Activated naive CD8-positive, alpha-beta T cell (primary cell): Measurements from ENCODE around the gene ZCWPW2.
A peak's percentile ranks its signal among the peaks of the same experiment; 100 is the strongest.

ENCODE experiments used
- H3K27ac Mint-ChIP-seq: one replicate; pipeline ENCODE4 v1.8.0; 2021; ENCODE audit warnings: mixed read lengths
- H3K27me3 Mint-ChIP-seq: one replicate; pipeline ENCODE4 v1.8.0; 2021; ENCODE audit warnings: mixed read lengths
- H3K36me3 Mint-ChIP-seq: one replicate; pipeline ENCODE4 v1.8.0; 2021; ENCODE audit warnings: mixed read lengths
- H3K4me1 Mint-ChIP-seq: one replicate; pipeline ENCODE4 v1.8.0; 2021; ENCODE audit warnings: low read depth, mixed read lengths
- H3K4me3 Mint-ChIP-seq: one replicate; pipeline ENCODE4 v1.8.0; 2021; ENCODE audit warnings: mild to moderate bottlenecking, mixed read lengths
- H3K9me3 Mint-ChIP-seq: one replicate; pipeline ENCODE4 v1.8.0; 2021; ENCODE audit warnings: low read depth, mixed read lengths

The ZCWPW2 gene

DNA sequence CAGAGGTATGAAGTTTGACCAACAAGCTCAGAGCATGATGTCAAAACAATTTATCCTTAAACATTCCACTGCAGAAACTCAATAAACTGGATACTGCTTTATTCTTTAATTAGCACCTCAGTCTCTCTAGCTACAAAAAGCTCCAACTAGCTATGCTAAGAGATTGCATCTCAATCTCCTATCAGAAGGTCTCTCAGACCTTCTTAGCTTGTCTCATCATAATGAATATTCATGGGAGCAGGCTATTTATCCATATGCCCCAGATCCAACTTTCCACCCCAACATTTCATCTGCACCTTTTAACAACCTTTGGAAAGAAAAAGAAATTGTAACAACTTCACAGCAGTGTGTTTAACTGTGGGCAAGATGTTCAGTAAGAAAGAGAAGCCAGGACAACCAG lies 11.3 kb upstream of the ZCWPW2 start:
- Mint-ChIP-seq H3K27ac (no peak overlapping the region), H3K4me3 (no peak overlapping the region), H3K36me3 (peaks cover 7% of the 10 kb centered on the region), H3K27me3 (no peaks in the 10 kb centered on the region), H3K9me3 (no peaks in the 10 kb centered on the region), H3K4me1 (peaks cover 16% of the 10 kb centered on the region)

DNA sequence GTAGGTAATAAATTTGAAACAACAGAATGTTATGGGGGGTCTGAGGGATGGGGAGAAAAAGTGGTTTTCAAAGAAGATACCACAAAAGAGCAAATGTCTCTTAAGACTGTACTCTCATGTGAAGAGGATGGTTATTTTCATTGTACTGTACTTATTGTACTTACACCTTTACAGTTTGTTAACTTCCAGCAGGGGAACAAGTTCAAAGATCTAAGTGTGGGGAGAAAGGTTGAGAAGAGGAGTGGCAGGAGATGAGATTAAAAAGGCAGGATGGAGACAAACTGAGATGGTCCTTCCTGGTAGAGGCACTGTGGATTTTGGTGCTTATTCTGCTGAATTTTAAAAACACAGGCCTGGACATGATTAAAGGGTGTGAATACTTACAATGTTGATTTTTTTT lies 5.4 kb upstream of the ZCWPW2 start:
- Mint-ChIP-seq H3K27ac (peak overlapping the region; percentile 23), H3K27me3 (no peaks in the 10 kb centered on the region), H3K9me3 (no peaks in the 10 kb centered on the region), H3K36me3 (peaks cover 3% of the 10 kb centered on the region), H3K4me1 (peaks cover 52% of the 10 kb centered on the region), H3K4me3 (no peak overlapping the region)

DNA sequence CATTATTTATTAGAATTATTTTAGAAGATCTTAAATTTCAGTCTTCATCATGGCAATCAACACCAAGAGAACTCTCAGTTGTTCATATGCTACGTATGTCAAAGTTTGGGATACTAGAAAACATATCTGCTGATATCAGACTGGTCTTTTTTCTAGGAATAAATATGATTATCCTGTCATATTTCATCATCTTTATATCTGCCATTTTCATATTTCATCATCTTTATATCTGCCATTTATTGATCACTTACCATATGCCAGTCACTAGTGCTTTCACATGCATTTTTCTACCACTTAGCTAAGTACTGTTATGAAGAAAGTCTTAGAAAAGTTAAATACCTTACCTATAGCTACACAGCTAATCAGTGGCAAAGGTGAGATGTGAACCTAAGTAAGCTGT lies 2.8 kb upstream of the ZCWPW2 start:
- no peak overlapping the region for H3K27ac Mint-ChIP-seq

DNA sequence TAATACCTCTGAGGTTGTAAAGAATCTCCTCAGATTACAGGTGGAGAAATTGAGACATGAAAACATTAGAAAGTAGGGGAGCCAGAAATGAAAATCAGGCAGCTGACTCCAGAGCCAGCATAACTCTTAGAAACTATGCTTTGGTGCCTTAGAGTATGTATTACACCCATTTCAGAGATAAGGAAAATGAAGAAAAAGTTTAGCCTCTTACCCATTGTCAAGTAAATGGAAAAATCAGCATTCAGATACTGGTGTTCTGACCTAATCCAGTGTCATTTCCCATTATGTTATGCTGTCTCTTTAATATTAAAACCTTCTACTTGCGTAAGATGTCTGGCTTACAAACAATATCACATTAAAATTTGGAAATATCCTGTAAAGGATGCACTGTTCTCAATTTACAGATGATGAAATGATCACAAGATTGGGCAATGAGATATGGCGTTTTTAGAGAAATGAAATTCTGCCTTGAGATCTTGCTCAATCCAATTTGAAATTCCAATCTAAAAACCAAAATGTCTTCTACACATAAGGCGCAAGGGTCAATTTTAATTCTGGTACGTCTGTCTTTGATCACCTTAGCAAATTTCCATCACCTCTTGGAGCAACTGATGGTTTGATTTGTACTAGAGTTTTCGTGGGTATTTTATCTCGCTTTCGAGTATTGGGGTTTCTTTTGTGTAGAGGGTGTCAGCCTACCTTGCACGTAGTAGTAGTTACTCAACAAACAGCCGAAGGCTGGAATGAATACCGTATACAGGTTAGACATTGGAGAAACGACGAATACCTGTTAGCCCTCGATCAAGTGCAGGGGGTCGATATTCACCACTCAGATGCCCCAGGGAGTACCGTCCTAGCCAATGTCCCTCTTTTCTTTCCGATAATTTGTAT lies 902 bp upstream of the ZCWPW2 start:
- H3K27ac Mint-ChIP-seq, result peak overlapping the region; percentile 87
- H3K27me3 Mint-ChIP-seq, result no peaks in the 10 kb centered on the region
- peak overlapping the region; percentile 92 for H3K4me3 Mint-ChIP-seq
- H3K4me1 Mint-ChIP-seq, result peaks cover 57% of the 10 kb centered on the region
- H3K9me3 Mint-ChIP-seq, result peaks cover 3% of the 10 kb centered on the region
- H3K36me3 Mint-ChIP-seq, result peaks cover 8% of the 10 kb centered on the region

More for the DNA sequence above, 2.8 kb upstream of the ZCWPW2 start:
- Mint-ChIP-seq H3K27me3 (no peaks in the 10 kb centered on the region), H3K4me3 (peak overlapping the region; percentile 21), H3K9me3 (no peaks in the 10 kb centered on the region), H3K36me3 (no peaks in the 10 kb centered on the region), H3K4me1 (peaks cover 63% of the 10 kb centered on the region)

DNA sequence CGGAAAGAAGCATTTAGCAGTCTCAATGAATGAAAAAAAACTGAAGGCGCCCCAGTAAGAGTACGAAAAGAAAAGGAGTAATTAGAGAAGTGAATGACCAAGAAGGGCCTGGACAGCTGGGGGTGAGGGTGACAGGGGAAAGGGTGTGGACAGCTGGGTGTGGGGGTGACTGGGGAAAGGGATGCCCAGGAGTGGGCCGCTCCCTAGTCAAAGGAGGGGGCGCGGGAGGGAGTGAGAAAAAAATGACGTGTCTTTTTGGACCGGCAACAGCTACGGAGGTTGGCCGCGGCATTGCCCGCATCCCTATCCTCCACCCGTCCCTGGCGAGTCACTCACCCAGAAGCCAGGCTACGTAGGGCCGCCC lies 274 bp upstream of the ZCWPW2 start:
- Mint-ChIP-seq H3K4me3 (peak overlapping the region; percentile 92), H3K4me1 (peaks cover 51% of the 10 kb centered on the region), H3K9me3 (peaks cover 3% of the 10 kb centered on the region)

DNA sequence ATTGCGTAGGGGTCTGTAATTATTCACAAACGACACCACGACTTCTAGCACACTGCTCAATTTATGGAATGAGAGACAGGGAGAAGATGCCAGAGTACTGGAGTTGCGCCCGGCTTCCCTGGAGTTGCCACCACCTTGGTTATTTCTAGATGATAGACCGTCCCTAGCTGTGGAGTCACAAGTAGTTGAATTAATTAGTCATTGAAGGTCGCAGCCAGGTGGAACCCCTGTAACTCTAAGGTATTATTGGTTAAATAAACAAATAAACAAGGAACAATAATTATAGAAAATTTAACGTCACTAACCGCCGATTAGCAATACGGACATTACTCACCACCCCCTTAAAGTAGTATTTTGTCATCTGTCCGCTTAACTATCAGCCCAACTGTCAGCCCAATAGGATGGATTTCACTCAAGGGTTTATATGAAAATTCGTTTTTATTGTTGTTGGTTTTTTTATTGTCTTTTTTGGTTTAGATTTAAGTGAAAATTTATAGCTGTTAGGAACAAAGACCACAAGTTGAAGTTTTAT lies 1.0 kb downstream of the ZCWPW2 start:
- Mint-ChIP-seq H3K4me3 (peak overlapping the region; percentile 92), H3K27me3 (no peaks in the 10 kb centered on the region), H3K9me3 (peaks cover 7% of the 10 kb centered on the region), H3K4me1 (peaks cover 44% of the 10 kb centered on the region), H3K27ac (peak overlapping the region; percentile 87), H3K36me3 (peaks cover 16% of the 10 kb centered on the region)

More for the DNA sequence above, 274 bp upstream of the ZCWPW2 start:
- no peaks in the 10 kb centered on the region for H3K27me3 Mint-ChIP-seq
- peak overlapping the region; percentile 87 for H3K27ac Mint-ChIP-seq
- H3K36me3 Mint-ChIP-seq, result peaks cover 8% of the 10 kb centered on the region

DNA sequence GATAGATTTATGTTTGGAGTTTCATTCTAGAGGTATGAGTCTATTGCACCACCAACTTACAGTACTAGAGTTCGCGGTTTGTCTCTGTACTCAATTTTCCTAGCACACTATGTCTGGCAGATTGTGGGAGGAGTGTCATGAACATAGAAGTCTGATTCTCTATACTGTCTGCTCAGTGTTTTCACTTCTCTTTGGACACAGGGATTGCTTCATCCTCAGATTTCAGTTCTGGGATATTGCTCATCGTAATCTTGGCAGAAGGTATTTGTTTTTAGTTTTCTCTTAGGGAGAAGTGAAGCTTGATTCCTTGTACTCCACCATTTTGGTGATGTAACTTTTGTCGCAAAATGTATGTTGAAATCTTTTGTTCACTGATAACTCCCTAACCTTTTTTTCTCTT lies 27.9 kb downstream of the ZCWPW2 start:
- H3K9me3 Mint-ChIP-seq, result peaks cover 21% of the 10 kb centered on the region
- no peak overlapping the region for H3K4me3 Mint-ChIP-seq
- no peaks in the 10 kb centered on the region for H3K27me3 Mint-ChIP-seq
- peaks cover 16% of the 10 kb centered on the region for H3K36me3 Mint-ChIP-seq
- H3K27ac Mint-ChIP-seq, result no peak overlapping the region
- no peaks in the 10 kb centered on the region for H3K4me1 Mint-ChIP-seq

DNA sequence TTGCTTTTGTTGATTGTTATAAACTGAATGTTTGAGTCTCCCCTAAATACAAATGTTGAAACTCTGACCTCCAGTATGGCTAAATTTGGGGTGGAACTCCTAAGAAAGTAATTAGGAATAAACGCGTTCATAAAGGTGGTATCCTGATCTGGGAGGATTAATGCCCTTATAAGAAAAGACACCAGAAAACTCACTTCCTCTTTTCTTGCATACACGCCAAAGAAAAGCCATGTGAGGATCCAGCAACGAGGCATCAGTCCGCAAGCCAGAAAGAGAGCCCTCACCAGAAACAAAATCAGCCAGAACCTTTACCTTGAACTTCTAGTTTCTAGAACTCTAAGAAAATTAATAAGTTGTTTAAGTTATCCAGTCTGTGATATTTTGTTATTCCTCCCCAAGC lies 37.5 kb downstream of the ZCWPW2 start:
- no peak overlapping the region for H3K4me3 Mint-ChIP-seq
- H3K4me1 Mint-ChIP-seq, result no peaks in the 10 kb centered on the region
- peaks cover 5% of the 10 kb centered on the region for H3K9me3 Mint-ChIP-seq
- no peak overlapping the region for H3K27ac Mint-ChIP-seq
- H3K27me3 Mint-ChIP-seq, result no peaks in the 10 kb centered on the region
- peaks cover 19% of the 10 kb centered on the region for H3K36me3 Mint-ChIP-seq

DNA sequence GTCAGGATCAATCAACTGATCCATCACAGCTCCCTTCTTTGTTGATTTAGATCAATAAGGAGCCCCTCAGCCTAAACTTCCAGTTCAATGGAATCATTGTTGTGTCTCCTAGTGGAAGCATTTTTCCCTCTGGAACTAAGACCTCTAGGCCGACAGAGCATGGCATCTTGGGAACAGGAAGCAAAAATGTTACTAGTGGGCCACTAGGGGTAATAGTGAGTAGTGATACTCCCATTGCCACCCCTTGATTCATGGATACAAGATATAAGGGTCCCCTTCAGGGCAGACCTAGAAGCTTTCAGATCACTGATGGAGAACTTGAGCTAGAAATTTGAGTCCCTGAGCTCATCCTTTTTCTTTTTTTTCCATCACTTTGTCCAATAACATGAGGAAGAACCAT lies 40.5 kb downstream of the ZCWPW2 start:
- Mint-ChIP-seq H3K4me3 (no peak overlapping the region), H3K4me1 (no peaks in the 10 kb centered on the region), H3K9me3 (peaks cover 17% of the 10 kb centered on the region), H3K27ac (no peak overlapping the region), H3K27me3 (no peaks in the 10 kb centered on the region), H3K36me3 (peaks cover 22% of the 10 kb centered on the region)

DNA sequence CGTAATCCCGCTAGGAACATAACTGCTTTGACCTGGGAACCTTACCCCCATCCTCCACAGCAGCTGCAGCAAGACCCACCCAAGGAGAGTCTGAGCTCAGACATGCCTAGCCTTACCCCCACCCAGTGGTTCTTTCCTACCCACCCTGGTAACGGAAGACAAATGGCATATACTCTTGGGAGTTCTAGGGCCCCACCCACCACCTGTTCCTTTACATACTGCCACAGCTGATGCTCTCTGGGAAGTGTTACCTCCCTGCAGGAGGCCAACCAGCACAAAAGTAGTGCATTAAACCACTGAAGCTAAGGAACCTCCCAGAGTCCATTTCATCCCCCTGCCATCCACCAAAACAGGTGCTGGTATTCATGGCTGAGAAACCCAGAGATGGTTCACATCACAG lies 50.7 kb downstream of the ZCWPW2 start:
- Mint-ChIP-seq H3K9me3 (peaks cover 55% of the 10 kb centered on the region), H3K27ac (no peak overlapping the region), H3K27me3 (no peaks in the 10 kb centered on the region)

DNA sequence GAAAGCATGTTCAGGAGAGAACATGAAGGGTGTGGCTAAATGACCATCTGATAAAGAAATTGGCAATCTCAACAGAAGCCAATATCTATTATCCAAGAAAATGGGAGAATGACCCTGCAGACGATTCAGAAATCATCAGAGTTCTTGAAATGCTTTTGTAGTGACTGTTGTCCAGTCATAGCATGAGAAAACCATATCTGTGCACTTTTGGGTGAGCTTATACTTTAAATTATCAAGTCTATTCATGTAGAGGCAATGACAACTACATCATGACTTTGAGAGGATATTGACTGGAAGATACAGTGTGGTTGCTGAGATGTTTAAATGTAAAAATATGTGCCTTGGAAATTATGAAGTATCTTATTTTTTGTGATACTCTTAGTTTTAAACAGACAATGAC lies 57.7 kb downstream of the ZCWPW2 start:
- Mint-ChIP-seq H3K4me3 (no peak overlapping the region), H3K9me3 (peaks cover 49% of the 10 kb centered on the region), H3K4me1 (no peaks in the 10 kb centered on the region), H3K36me3 (peaks cover 9% of the 10 kb centered on the region), H3K27ac (no peak overlapping the region), H3K27me3 (no peaks in the 10 kb centered on the region)

More for the DNA sequence above, 50.7 kb downstream of the ZCWPW2 start:
- H3K4me3 Mint-ChIP-seq, result no peak overlapping the region
- H3K36me3 Mint-ChIP-seq, result peaks cover 13% of the 10 kb centered on the region
- no peaks in the 10 kb centered on the region for H3K4me1 Mint-ChIP-seq

DNA sequence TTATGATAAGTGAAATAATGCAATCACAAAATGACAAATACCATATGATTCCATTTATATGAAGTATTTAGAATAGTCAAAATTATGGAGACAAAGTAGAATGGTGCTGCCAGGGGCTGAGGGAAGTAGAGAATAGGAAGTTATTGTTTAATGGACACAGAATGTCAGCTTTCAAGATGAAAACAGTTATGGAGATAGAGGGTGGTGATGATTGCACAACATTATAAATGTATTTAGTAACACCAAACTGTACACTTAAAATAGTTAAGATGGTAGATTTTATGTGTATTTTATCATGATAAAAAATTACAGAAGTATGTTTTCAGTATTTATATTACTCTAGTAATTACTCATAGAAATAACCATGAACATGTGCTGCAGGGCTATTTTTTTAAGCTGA lies 100.9 kb downstream of the ZCWPW2 start:
- Mint-ChIP-seq H3K27ac (no peak overlapping the region), H3K4me1 (no peaks in the 10 kb centered on the region), H3K4me3 (no peak overlapping the region), H3K36me3 (peaks cover 4% of the 10 kb centered on the region), H3K27me3 (no peaks in the 10 kb centered on the region), H3K9me3 (peaks cover 35% of the 10 kb centered on the region)

DNA sequence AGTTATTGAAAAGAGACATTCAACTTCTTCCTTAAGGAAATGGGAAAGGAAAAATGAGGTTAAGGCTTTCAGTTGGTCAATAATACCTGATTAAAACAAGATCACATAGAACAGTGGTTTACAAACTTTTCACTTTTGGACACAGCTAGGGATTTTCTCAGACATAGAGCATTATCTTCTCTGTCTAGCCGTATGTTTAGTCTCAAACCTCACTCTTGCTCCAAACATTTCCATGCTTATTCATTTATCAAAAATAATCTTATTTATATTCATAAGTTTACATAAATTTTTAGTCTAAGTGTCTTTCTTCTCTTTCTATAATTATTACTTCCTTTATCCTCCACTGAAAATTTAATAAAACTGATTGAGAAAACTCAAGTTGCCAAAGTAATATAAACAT lies 114.3 kb downstream of the ZCWPW2 start:
- Mint-ChIP-seq H3K27me3 (no peaks in the 10 kb centered on the region), H3K27ac (no peak overlapping the region), H3K4me1 (no peaks in the 10 kb centered on the region), H3K9me3 (peaks cover 8% of the 10 kb centered on the region), H3K36me3 (peaks cover 3% of the 10 kb centered on the region), H3K4me3 (no peak overlapping the region)

DNA sequence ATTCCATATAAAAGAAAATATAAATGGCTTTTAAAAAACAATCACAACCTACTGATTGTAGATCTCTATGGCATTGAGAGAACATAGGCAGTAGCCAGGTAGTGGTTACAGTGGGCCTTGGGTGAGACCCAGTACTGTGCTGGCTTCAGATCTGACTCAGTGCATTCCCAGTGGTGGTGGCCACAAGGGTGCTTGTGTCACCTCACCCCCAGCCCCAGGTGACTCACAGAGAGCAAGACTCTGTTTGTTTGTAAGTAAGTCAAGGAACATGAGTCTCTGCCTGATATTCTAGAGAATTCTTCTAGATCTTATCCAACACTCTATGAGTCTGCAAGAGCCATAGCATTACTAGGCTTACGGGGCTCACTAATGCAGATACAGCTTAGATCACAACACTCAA lies 118.9 kb downstream of the ZCWPW2 start:
- H3K36me3 Mint-ChIP-seq, result peaks cover 3% of the 10 kb centered on the region
- H3K4me1 Mint-ChIP-seq, result no peaks in the 10 kb centered on the region
- no peak overlapping the region for H3K27ac Mint-ChIP-seq
- peaks cover 15% of the 10 kb centered on the region for H3K9me3 Mint-ChIP-seq
- H3K27me3 Mint-ChIP-seq, result no peaks in the 10 kb centered on the region
- no peak overlapping the region for H3K4me3 Mint-ChIP-seq

DNA sequence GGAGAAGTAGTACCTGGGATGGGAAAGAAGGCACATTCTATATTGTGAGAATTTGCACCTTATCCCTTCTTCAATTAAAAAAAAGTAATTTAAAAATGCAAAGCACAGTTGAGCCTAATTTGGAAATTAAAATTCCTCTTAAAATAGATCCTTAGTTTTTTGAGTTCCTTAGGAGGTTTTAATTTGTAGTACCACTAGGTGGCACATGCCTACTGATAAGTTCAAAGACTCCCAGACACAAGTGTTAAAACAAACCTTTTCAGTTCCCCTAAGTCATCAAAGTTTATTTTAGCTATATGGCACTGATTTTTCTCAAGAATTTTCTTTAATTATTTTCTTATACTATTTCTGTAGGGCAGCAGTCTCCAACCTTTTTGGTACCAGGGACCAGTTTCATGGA lies 127.7 kb downstream of the ZCWPW2 start:
- no peaks in the 10 kb centered on the region for H3K27me3 Mint-ChIP-seq
- H3K27ac Mint-ChIP-seq, result no peak overlapping the region
- no peaks in the 10 kb centered on the region for H3K4me1 Mint-ChIP-seq
- H3K9me3 Mint-ChIP-seq, result peaks cover 4% of the 10 kb centered on the region
- H3K4me3 Mint-ChIP-seq, result no peak overlapping the region
- no peaks in the 10 kb centered on the region for H3K36me3 Mint-ChIP-seq

DNA sequence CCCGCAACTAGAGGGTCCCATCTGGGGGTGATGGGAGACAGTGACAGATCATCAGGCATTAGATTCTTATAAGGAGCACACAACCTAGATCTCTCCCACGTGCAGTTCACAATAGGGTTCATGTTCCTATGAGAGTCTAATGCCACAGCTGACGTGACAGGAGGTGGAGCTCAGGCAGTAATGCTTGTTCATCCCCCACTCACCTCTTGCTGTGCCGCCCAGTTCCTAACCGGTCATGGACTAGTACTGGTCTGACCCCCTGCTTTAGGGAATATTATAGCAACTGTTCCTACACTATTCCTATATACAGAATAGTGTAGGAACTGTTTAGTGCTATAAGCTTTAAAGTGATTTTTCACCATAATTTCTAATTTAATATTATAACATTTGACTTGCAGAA lies 128.2 kb downstream of the ZCWPW2 start:
- H3K27ac Mint-ChIP-seq, result no peak overlapping the region
- H3K9me3 Mint-ChIP-seq, result peaks cover 4% of the 10 kb centered on the region
- H3K27me3 Mint-ChIP-seq, result no peaks in the 10 kb centered on the region
- peaks cover under 1% of the 10 kb centered on the region for H3K36me3 Mint-ChIP-seq
- no peak overlapping the region for H3K4me3 Mint-ChIP-seq
- H3K4me1 Mint-ChIP-seq, result no peaks in the 10 kb centered on the region
